ENCODE data around the gene TOP3B.

TOP3B gene

GRCh38 chr22:21977814-21978213, 4.8 kb downstream of the TOP3B start:
- no peak for DNase-seq

- no peak for DNase-seq
These were observed 6.7 kb downstream of the TOP3B start for GRCh38 chr22:21975854-21976345.

GRCh38 chr22:21975273-21975672, 7.3 kb downstream of the TOP3B start:
- DNase-seq: no peak

GRCh38 chr22:21974058-21974649, 8.4 kb downstream of the TOP3B start:
- no peak for DNase-seq

GRCh38 chr22:21972806-21973205, 9.8 kb downstream of the TOP3B start:
- DNase-seq: no peak

- peak in 3 of 5 donors; percentile 21 to 32 (median 23) for DNase-seq
These were observed 10.3 kb downstream of the TOP3B start for GRCh38 chr22:21972293-21972779.

GRCh38 chr22:21971858-21972275, 10.7 kb downstream of the TOP3B start:
- no peak for DNase-seq

- no peak for DNase-seq
These were observed 11.6 kb downstream of the TOP3B start for GRCh38 chr22:21970800-21971617.

GRCh38 chr22:21970037-21970799, 12.4 kb downstream of the TOP3B start:
- DNase-seq: no peak

GRCh38 chr22:21968452-21969129, 14.0 kb downstream of the TOP3B start:
- no peak for DNase-seq

- DNase-seq: no peak
These were observed 14.8 kb downstream of the TOP3B start for GRCh38 chr22:21967693-21968271.

GRCh38 chr22:21966643-21967516, 15.7 kb downstream of the TOP3B start:
- DNase-seq: no peak

GRCh38 chr22:21965762-21966288, 16.8 kb downstream of the TOP3B start:
- DNase-seq: no peak

- DNase-seq: no peak
These were observed 17.6 kb downstream of the TOP3B start for GRCh38 chr22:21964918-21965484.

GRCh38 chr22:21964234-21964633, 18.4 kb downstream of the TOP3B start:
- no peak for DNase-seq

GRCh38 chr22:21963790-21964211, 18.8 kb downstream of the TOP3B start:
- DNase-seq: no peak

- DNase-seq: no peak
These were observed 19.3 kb downstream of the TOP3B start for GRCh38 chr22:21963286-21963685.

- no peak for DNase-seq
These were observed 20.0 kb downstream of the TOP3B start for GRCh38 chr22:21962655-21962949.

GRCh38 chr22:21961886-21962654, 20.5 kb downstream of the TOP3B start:
- DNase-seq: no peak
